NCI-H69 (cell line): ENCODE measurements around the gene LDHD.

Experiments used
- DNase-seq: peaks from one replicate; lab custom pipeline; 2025; lab: John Stamatoyannopoulos, UW

LDHD gene

GRCh38 chr16:75114179-75114945, 2.2 kb downstream of the LDHD start:
- no peak for DNase-seq

- DNase-seq = no peak
These were observed 2.9 kb downstream of the LDHD start for GRCh38 chr16:75113541-75114121.

- DNase-seq = no peak
These were observed 3.7 kb downstream of the LDHD start for GRCh38 chr16:75112734-75113491.

GRCh38 chr16:75111961-75112733, 4.4 kb downstream of the LDHD start:
- no peak for DNase-seq

GRCh38 chr16:75111514-75111940, 5.1 kb downstream of the LDHD start:
- DNase-seq = no peak

- DNase-seq = peak; percentile 77
These were observed 5.7 kb downstream of the LDHD start for GRCh38 chr16:75110637-75111513.

- peak; percentile 1 for DNase-seq
These were observed 6.8 kb downstream of the LDHD start for GRCh38 chr16:75109732-75110243.

- DNase-seq = peak; percentile 7
These were observed 7.5 kb downstream of the LDHD start for GRCh38 chr16:75108792-75109731.

GRCh38 chr16:75107505-75107904, 9.1 kb downstream of the LDHD start:
- no peak for DNase-seq

GRCh38 chr16:75106351-75107274, 10.0 kb downstream of the LDHD start:
- DNase-seq = no peak

- peak; percentile 53 for DNase-seq
These were observed 11.1 kb downstream of the LDHD start for GRCh38 chr16:75105306-75106061.

- no peak for DNase-seq
These were observed 11.7 kb downstream of the LDHD start for GRCh38 chr16:75104836-75105235.

- no peak for DNase-seq
These were observed 12.6 kb downstream of the LDHD start for GRCh38 chr16:75103994-75104393.

GRCh38 chr16:75102595-75102994, 14.0 kb downstream of the LDHD start:
- DNase-seq = no peak

GRCh38 chr16:75101635-75102034, 14.9 kb downstream of the LDHD start:
- DNase-seq = no peak

- DNase-seq = no peak
These were observed 16.0 kb downstream of the LDHD start for GRCh38 chr16:75100603-75100990.

GRCh38 chr16:75099738-75100602, 16.6 kb downstream of the LDHD start:
- DNase-seq = peak; percentile 38
